LNCAP (cell line): ENCODE data around the gene BEGAIN.

ENCODE experiments used
- CTCF ChIP-seq: fragments of 450-650 bp; IDR thresholded peaks from 2 replicates; pipeline ENCODE4 v1.5.1; 2017; ENCODE audit warnings: mild to moderate bottlenecking

BEGAIN gene

GRCh38 chr14:100502622-100503220 lies 84.5 kb downstream of the BEGAIN start:
- no peak for TF ChIP-seq CTCF

GRCh38 chr14:100500128-100500527 lies 87.1 kb downstream of the BEGAIN start:
- no peak for TF ChIP-seq CTCF

GRCh38 chr14:100498068-100498467 lies 89.1 kb downstream of the BEGAIN start:
- no peak for TF ChIP-seq CTCF

GRCh38 chr14:100495917-100496316 lies 91.3 kb downstream of the BEGAIN start:
- no peak for TF ChIP-seq CTCF

GRCh38 chr14:100494645-100495044 lies 92.6 kb downstream of the BEGAIN start:
- no peak for TF ChIP-seq CTCF

- TF ChIP-seq CTCF, result no peak
Observed at GRCh38 chr14:100490252-100490651, 97.0 kb downstream of the BEGAIN start.

- TF ChIP-seq CTCF, result no peak
Observed at GRCh38 chr14:100488057-100488456, 99.2 kb downstream of the BEGAIN start.

GRCh38 chr14:100487304-100487703 lies 99.9 kb downstream of the BEGAIN start:
- TF ChIP-seq CTCF, result no peak
